ENCODE results near the gene SHTN1.

SHTN1 gene

GRCh38 chr10:116886772-116887171, 118.2 kb downstream of the SHTN1 start:
- TF ChIP-seq ARNTL (CRISPR knock-in tag; IDR thresholded peaks at IDR 0.05; ENCODE audit: borderline replicate concordance, low read depth) (no peak), ISL1 (CRISPR knock-in tag; IDR thresholded peaks at IDR 0.05) (no peak), GLIS3 (CRISPR knock-in tag; IDR thresholded peaks at IDR 0.05) (no peak)
- ATAC-seq, result no peak

GRCh38 chr10:116882639-116883038, 122.3 kb downstream of the SHTN1 start:
- no peak for TF ChIP-seq ZC3H10 (CRISPR knock-in tag; IDR thresholded peaks at IDR 0.05)
- TF ChIP-seq ZNF70 (CRISPR knock-in tag; IDR thresholded peaks at IDR 0.05), result no peak
- TF ChIP-seq CREB5 (CRISPR knock-in tag; IDR thresholded peaks at IDR 0.05; ENCODE audit: low read depth), result no peak
- no peak for TF ChIP-seq RARB (CRISPR knock-in tag; IDR thresholded peaks at IDR 0.05)
- TF ChIP-seq, protein P1, sequence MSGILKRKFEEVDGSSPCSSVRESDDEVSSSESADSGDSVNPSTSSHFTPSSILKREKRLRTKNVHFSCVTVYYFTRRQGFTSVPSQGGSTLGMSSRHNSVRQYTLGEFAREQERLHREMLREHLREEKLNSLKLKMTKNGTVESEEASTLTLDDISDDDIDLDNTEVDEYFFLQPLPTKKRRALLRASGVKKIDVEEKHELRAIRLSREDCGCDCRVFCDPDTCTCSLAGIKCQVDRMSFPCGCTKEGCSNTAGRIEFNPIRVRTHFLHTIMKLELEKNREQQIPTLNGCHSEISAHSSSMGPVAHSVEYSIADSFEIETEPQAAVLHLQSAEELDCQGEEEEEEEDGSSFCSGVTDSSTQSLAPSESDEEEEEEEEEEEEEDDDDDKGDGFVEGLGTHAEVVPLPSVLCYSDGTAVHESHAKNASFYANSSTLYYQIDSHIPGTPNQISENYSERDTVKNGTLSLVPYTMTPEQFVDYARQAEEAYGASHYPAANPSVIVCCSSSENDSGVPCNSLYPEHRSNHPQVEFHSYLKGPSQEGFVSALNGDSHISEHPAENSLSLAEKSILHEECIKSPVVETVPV (CRISPR knock-in tag; IDR thresholded peaks at IDR 0.05), result no peak
- no peak for TF ChIP-seq TSHZ2 (CRISPR knock-in tag; IDR thresholded peaks at IDR 0.05)
- no peak for TF ChIP-seq PPARA (CRISPR knock-in tag; IDR thresholded peaks at IDR 0.05; ENCODE audit: borderline replicate concordance)
- TF ChIP-seq OSR1 (CRISPR knock-in tag; IDR thresholded peaks at IDR 0.05), result no peak
- no peak for TF ChIP-seq ZFP3 (CRISPR knock-in tag; IDR thresholded peaks at IDR 0.05)
- no peak for TF ChIP-seq GLIS3 (CRISPR knock-in tag; IDR thresholded peaks at IDR 0.05)
- no peak for TF ChIP-seq ARNTL (CRISPR knock-in tag; IDR thresholded peaks at IDR 0.05; ENCODE audit: borderline replicate concordance, low read depth)
- no peak for TF ChIP-seq TCF4 (CRISPR knock-in tag; IDR thresholded peaks at IDR 0.05; ENCODE audit: borderline replicate concordance)
- no peak for TF ChIP-seq ZNF565 (CRISPR knock-in tag; conservative IDR thresholded peaks at IDR 0.05; ENCODE audit: low read depth)
- TF ChIP-seq, protein P2, sequence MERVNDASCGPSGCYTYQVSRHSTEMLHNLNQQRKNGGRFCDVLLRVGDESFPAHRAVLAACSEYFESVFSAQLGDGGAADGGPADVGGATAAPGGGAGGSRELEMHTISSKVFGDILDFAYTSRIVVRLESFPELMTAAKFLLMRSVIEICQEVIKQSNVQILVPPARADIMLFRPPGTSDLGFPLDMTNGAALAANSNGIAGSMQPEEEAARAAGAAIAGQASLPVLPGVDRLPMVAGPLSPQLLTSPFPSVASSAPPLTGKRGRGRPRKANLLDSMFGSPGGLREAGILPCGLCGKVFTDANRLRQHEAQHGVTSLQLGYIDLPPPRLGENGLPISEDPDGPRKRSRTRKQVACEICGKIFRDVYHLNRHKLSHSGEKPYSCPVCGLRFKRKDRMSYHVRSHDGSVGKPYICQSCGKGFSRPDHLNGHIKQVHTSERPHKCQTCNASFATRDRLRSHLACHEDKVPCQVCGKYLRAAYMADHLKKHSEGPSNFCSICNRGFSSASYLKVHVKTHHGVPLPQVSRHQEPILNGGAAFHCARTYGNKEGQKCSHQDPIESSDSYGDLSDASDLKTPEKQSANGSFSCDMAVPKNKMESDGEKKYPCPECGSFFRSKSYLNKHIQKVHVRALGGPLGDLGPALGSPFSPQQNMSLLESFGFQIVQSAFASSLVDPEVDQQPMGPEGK (CRISPR knock-in tag; IDR thresholded peaks at IDR 0.05; ENCODE audit: borderline replicate concordance), result no peak
- no peak for TF ChIP-seq TOX (CRISPR knock-in tag; IDR thresholded peaks at IDR 0.05; ENCODE audit: borderline replicate concordance)
- TF ChIP-seq SNAI2 (CRISPR knock-in tag; IDR thresholded peaks at IDR 0.05), result no peak
- TF ChIP-seq, protein P3, sequence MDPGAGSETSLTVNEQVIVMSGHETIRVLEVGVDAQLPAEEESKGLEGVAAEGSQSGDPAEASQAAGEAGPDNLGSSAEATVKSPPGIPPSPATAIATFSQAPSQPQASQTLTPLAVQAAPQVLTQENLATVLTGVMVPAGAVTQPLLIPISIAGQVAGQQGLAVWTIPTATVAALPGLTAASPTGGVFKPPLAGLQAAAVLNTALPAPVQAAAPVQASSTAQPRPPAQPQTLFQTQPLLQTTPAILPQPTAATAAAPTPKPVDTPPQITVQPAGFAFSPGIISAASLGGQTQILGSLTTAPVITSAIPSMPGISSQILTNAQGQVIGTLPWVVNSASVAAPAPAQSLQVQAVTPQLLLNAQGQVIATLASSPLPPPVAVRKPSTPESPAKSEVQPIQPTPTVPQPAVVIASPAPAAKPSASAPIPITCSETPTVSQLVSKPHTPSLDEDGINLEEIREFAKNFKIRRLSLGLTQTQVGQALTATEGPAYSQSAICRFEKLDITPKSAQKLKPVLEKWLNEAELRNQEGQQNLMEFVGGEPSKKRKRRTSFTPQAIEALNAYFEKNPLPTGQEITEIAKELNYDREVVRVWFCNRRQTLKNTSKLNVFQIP (CRISPR knock-in tag; IDR thresholded peaks at IDR 0.05; ENCODE audit: borderline replicate concordance, low read depth), result no peak
- TF ChIP-seq ESRRG (CRISPR knock-in tag; IDR thresholded peaks at IDR 0.05), result no peak
- ATAC-seq, result no peak

GRCh38 chr10:116880716-116881482, 124.1 kb downstream of the SHTN1 start:
- ATAC-seq, result no peak; the same call in 2 of the 3 replicates
- TF ChIP-seq ZNF565 (CRISPR knock-in tag; conservative IDR thresholded peaks at IDR 0.05; ENCODE audit: low read depth) (no peak), TSHZ2 (CRISPR knock-in tag; IDR thresholded peaks at IDR 0.05) (no peak), PPARA (CRISPR knock-in tag; IDR thresholded peaks at IDR 0.05; ENCODE audit: borderline replicate concordance) (no peak), TCF4 (CRISPR knock-in tag; IDR thresholded peaks at IDR 0.05; ENCODE audit: borderline replicate concordance) (no peak)
- TF ChIP-seq, protein P1 (CRISPR knock-in tag; IDR thresholded peaks at IDR 0.05), result no peak
- TF ChIP-seq, protein P2 (CRISPR knock-in tag; IDR thresholded peaks at IDR 0.05; ENCODE audit: borderline replicate concordance), result no peak

All from SK-N-SH treated with all-trans-retinoic acid at 6 μM for 48 hours (cell line).